ENCODE results near the gene IL9R.
"Not testable (repeated sequence)": the region's sequence is repeated elsewhere in the genome, so short reads cannot be mapped to it uniquely, and the experiment has no call there.

Gene IL9R

GRCh38 chrX:155988859-155989258, 8.6 kb upstream of the IL9R start:
- DNase-seq = no peak
- in situ Hi-C loops (cut with HindIII; ENCODE audit: low pct_ligation_motif_present, low pct_unique_long_range_greater_than_20kb, low sequenced_read_pairs) = no loop called here

DNA sequence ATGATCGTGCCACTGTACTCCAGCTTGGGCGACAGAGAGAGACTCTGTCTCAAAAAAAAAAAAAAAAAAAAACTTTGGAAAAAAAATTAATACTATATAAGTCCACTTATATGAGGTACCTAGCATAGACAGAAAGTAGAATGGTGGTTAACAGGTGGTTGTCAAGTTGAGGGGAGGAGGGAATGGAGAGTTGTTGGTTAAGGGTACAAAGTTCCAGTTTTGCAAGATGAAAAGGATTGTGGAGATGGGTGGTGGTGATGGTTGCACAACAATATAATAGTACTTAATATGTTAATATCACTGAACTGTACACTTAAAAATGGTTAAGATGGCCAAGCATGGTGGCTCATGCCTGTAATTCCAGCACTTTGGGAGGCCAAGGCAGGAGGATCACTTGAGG, 4.1 kb upstream of the IL9R start:
- no peak for DNase-seq
- in situ Hi-C loops (cut with HindIII; ENCODE audit: low pct_ligation_motif_present, low pct_unique_long_range_greater_than_20kb, low sequenced_read_pairs) = no loop called here

DNA sequence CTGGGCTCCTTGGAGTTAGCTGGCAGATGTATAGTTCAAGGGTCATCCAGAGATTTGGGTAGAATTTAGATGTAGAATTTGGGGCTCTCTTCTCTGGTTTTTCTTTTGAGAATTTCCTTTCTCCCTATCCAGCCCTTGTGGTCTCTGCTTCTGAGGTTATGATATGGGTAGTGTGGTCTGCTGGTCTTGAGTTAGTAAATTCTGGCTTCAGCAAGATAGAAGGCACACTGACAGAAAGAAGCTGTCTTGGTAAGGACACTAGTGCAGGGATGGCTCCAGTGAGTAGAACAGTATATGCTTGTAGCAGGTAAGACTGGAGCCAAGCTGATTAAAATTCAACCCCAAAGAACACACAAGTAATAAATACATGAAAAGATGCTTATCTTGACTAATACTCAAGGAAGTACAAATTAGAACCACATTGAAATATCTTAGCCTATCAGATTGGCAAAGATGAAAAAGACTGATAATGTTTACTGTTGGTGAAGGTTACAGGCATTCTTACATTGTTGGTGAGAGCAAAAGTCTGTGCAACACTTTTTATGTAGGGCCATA, 2.1 kb upstream of the IL9R start:
- DNase-seq = no peak
- in situ Hi-C loops (cut with HindIII; ENCODE audit: low pct_ligation_motif_present, low pct_unique_long_range_greater_than_20kb, low sequenced_read_pairs) = no loop called here

GRCh38 chrX:155998116-155998515, 620 bp downstream of the IL9R start:
- no peak for DNase-seq
- in situ Hi-C loops (cut with HindIII; ENCODE audit: low pct_ligation_motif_present, low pct_unique_long_range_greater_than_20kb, low sequenced_read_pairs) = no loop called here

DNA sequence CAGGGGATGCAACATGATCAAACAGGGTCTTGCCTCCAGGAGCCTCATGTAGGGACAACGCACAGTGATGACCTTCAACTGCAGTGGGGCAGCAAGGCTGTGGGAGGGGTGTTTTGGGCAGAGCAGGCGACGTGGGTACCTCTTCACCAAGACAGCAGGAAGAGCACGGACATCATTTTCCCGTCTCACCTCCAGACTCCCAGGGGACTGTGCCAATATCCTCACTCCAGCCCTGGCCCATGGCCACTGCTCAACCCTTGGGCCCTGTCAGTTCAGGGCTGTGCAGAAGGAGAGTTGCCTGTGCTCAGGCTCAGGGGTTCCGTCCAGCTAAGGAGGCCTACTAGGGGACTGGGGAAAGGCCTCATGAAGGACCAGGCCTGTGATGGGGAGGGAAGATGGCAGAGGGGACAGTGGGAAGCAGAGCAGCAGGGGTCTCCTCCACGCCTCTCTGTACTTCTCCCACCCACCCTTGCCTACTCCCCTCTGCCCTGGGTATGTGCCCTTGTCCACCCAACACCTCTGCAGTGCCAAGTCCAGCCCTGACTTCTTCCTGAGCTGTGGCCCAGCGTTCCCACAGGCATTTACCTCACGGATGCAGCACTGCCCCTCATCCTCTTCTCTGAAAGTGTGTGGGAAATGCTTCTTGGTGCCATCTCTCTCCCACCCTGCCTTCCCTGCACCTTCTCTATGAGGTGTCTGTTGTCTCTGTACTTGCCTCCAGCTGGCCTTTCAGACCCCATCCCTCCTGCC, 1.4 kb downstream of the IL9R start:
- in situ Hi-C loops (cut with HindIII; ENCODE audit: low pct_ligation_motif_present, low pct_unique_long_range_greater_than_20kb, low sequenced_read_pairs) = no loop called here
- no peak for DNase-seq

GRCh38 chrX:155999751-156000150, 2.3 kb downstream of the IL9R start:
- in situ Hi-C loops (cut with HindIII; ENCODE audit: low pct_ligation_motif_present, low pct_unique_long_range_greater_than_20kb, low sequenced_read_pairs); DNase-seq: not testable (repeated sequence)

- in situ Hi-C loops (cut with HindIII; ENCODE audit: low pct_ligation_motif_present, low pct_unique_long_range_greater_than_20kb, low sequenced_read_pairs) = no loop called here
Observed at GRCh38 chrX:156000361-156000926, 2.9 kb downstream of the IL9R start.

DNA sequence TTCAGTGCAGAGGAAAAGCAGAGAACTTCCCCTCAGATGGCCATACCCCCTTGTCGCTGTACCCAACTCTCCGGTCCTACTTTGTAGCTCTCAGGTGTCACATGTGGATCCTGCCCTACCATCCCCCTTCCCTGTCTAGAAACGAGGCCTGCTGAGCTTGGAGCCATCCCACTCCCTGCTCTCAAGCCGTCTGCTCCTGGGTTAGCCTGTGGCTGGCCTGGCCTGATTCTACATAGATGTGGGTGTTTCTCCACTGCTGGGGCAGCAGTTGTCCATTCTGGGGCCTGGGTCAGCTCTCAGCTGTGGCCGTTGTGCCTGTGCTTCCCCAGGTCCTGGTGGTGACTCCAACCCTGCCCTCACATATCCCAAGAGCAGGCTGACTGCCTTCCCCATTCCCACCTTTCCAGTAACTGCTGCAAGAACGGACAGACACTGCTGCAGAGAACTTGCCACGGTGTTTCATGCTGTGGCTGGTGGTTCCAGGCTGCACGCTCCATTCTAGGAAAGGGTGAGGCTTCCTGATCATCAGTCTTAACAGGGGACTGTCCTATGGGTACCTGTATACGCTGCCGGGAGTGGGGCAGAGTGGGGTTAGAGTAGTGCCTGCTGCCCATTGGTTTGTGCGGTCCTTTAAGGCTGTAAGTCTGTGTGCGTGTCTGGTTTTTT, 3.6 kb downstream of the IL9R start:
- in situ Hi-C loops (cut with HindIII; ENCODE audit: low pct_ligation_motif_present, low pct_unique_long_range_greater_than_20kb, low sequenced_read_pairs) = no loop called here
- no peak for DNase-seq

More at GRCh38 chrX:156000361-156000926, 2.9 kb downstream of the IL9R start:
- no peak for DNase-seq

DNA sequence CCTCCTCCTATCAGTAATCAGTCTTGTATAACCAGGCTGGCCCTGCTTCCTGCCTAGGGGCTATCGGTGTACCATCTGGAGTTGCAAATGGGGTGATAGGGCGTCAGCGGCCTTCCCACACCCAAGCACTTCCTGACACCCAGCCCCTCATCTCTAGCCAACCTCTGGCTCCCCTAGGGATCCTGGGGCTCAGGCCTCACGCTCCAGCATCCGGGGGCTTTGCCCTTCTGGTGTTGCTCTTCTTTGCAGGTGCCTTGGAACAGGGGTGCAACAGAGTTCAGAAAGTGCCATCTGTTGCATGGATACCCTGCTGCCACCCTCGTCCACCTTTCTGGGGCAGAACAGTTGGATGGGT, 4.1 kb downstream of the IL9R start:
- in situ Hi-C loops (cut with HindIII; ENCODE audit: low pct_ligation_motif_present, low pct_unique_long_range_greater_than_20kb, low sequenced_read_pairs) = no loop called here
- DNase-seq = no peak

GRCh38 chrX:156002507-156002906, 5.0 kb downstream of the IL9R start:
- in situ Hi-C loops (cut with HindIII; ENCODE audit: low pct_ligation_motif_present, low pct_unique_long_range_greater_than_20kb, low sequenced_read_pairs) = no loop called here
- no peak for DNase-seq

- no peak for DNase-seq
- in situ Hi-C loops (cut with HindIII; ENCODE audit: low pct_ligation_motif_present, low pct_unique_long_range_greater_than_20kb, low sequenced_read_pairs) = no loop called here
Observed at GRCh38 chrX:156003486-156004185, 6.1 kb downstream of the IL9R start.

DNA sequence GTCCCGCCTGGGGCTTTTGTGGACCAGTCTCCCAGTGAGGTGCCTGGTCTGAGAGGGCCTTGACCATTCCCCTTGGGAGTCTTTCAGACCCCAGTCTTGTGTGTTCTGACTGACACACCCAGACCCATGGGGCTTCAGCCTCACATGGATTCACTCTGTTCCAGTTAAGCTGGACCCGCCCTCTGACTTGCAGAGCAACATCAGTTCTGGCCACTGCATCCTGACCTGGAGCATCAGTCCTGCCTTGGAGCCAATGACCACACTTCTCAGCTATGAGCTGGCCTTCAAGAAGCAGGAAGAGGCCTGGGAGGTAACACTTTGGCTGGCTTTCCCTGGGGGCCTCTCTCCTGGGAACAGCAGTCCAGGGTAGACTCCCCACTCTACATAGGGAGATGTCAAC, 6.8 kb downstream of the IL9R start:
- no peak for DNase-seq
- in situ Hi-C loops (cut with HindIII; ENCODE audit: low pct_ligation_motif_present, low pct_unique_long_range_greater_than_20kb, low sequenced_read_pairs) = no loop called here

DNA sequence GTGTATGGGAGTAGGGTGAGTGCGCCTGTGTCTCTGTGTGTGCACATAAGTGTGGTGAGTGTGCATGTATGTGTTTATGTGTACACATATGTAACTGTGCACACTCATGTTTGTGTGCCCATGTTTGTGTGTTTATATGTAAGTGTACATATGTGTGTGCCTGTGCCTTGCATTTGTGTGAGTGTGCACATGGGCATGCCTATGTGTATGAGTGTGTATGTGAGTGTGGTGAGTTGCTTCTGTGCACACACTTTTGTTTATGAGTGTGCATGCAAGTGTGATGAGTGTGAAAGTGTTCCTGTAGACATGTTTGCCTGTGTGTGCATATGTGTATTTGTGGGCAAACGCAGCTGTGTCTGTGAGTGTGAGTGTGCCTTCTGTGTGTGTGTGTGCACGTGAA, 7.2 kb downstream of the IL9R start:
- no peak for DNase-seq
- in situ Hi-C loops (cut with HindIII; ENCODE audit: low pct_ligation_motif_present, low pct_unique_long_range_greater_than_20kb, low sequenced_read_pairs) = no loop called here

- in situ Hi-C loops (cut with HindIII; ENCODE audit: low pct_ligation_motif_present, low pct_unique_long_range_greater_than_20kb, low sequenced_read_pairs) = no loop called here
- no peak for DNase-seq
Observed at GRCh38 chrX:156005144-156005543, 7.6 kb downstream of the IL9R start.

DNA sequence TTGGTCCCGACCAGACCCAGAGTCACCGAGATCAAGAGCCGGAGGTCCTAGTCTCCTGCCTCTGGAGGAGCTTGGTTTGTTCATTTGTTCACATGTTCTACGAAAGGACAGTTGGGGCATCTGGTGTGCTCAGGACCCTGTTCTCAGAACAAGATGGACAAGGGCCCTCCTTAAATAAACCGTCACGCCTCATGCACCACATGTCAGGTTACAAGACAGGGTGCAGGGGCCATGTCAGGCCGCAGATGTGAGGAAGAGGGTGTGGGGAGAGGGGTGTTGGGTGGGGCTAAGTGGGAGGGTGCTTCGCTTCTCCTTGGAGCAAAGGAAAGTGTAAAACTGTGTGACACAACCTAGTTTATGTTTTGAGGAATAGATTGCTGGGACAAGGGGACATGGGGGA, 9.0 kb downstream of the IL9R start:
- DNase-seq; in situ Hi-C loops (cut with HindIII; ENCODE audit: low pct_ligation_motif_present, low pct_unique_long_range_greater_than_20kb, low sequenced_read_pairs): not testable (repeated sequence)

DNA sequence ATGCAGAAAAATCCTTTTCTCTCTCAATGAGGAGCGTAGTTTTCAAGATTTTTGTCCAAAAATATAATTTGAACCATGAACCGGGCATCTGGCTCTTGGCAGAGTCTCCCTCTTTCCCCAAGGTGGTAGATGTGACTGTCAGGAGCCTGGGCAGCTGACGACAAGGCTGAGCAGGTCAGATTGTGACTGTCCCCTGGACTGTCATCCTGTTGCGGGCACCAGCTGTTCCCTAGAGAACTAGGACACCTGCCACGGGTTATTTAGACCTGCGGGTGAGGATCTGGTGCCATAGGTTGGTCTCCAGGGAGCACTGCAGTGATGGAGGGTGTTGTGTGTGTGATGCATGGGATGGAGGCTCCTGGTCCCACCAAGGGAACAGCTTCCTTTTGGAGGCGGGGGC, 10.9 kb downstream of the IL9R start:
- in situ Hi-C loops (cut with HindIII; ENCODE audit: low pct_ligation_motif_present, low pct_unique_long_range_greater_than_20kb, low sequenced_read_pairs); DNase-seq: not testable (repeated sequence)

DNA sequence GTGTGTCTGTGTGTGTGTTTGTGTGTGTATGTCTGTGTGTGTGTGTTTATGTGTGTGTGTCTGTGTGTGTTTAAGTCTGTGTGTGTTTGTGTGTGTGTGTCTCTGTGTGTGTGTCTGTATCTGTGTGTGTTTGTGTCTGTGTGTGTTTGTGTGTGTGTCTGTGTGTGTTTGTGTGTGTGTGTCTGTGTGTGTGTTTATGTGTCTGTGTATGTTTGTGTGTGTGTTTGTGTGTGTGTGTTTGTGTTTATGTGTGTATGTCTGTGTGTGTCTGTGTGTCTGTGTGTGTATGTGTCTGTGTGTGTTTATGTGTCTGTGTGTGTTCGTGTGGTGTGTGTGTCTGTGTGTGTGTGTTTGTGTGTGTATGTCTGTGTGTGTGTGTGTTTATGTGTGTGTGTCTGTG, 11.4 kb downstream of the IL9R start:
- DNase-seq = no peak
- in situ Hi-C loops (cut with HindIII; ENCODE audit: low pct_ligation_motif_present, low pct_unique_long_range_greater_than_20kb, low sequenced_read_pairs) = no loop called here

- in situ Hi-C loops (cut with HindIII; ENCODE audit: low pct_ligation_motif_present, low pct_unique_long_range_greater_than_20kb, low sequenced_read_pairs); DNase-seq: not testable (repeated sequence)
Observed at GRCh38 chrX:156009691-156010090, 12.2 kb downstream of the IL9R start.

- DNase-seq; in situ Hi-C loops (cut with HindIII; ENCODE audit: low pct_ligation_motif_present, low pct_unique_long_range_greater_than_20kb, low sequenced_read_pairs): not testable (repeated sequence)
Observed at GRCh38 chrX:156013286-156013953, 15.9 kb downstream of the IL9R start.
